ENCODE data around the gene NFE2.

NFE2 gene

GRCh38 chr12:54251667-54252284 is 49.0 kb downstream of the NFE2 start:
- DNase-seq (ENCODE audit: low read depth, low spot score), result no peak

- DNase-seq (ENCODE audit: low read depth, low spot score), result no peak
Measured at GRCh38 chr12:54249489-54249888, 51.3 kb downstream of the NFE2 start.

GRCh38 chr12:54246011-54246641 is 54.7 kb downstream of the NFE2 start:
- no peak for DNase-seq (ENCODE audit: low read depth, low spot score)

All from activated naive CD8-positive, alpha-beta T cell treated with anti-CD3 and anti-CD28 coated beads, Interleukin-2, amount 50 U/mL, for 16 hours (primary cell).